Measurements from ENCODE around the gene BTRC. TPM values are rescaled to one million over a fixed set of nuclear protein-coding genes. Genes with fewer than 3 reads are reported as not detected.

BTRC gene
- total RNA-seq, 1 donor from 2014 or later, result 19.0 TPM

- no peaks in the 10 kb centered on the region for H3K4me1 Mint-ChIP-seq
- intact Hi-C loops (cut with micrococcal nuclease), result no loop called here
- no peaks in the 10 kb centered on the region for H3K27me3 Mint-ChIP-seq
- no peaks in the 10 kb centered on the region for H3K9me3 Mint-ChIP-seq
- H3K27ac Mint-ChIP-seq, result no peak overlapping the region
- H3K4me3 Mint-ChIP-seq, result no peak overlapping the region
- peaks cover 4% of the 10 kb centered on the region for H3K36me3 Mint-ChIP-seq (ENCODE audit: low read depth)
- no peak for DNase-seq
Measured at GRCh38 chr10:101545898-101546297, 191.9 kb downstream of the BTRC start.

GRCh38 chr10:101550965-101551364, 197.0 kb downstream of the BTRC start:
- Mint-ChIP-seq H3K4me3 (no peak overlapping the region), H3K36me3 (ENCODE audit: low read depth) (peaks cover 11% of the 10 kb centered on the region), H3K27ac (no peak overlapping the region), H3K27me3 (no peaks in the 10 kb centered on the region), H3K9me3 (no peaks in the 10 kb centered on the region), H3K4me1 (no peaks in the 10 kb centered on the region)
- intact Hi-C loops (cut with micrococcal nuclease), result no loop called here
- DNase-seq, result no peak

GRCh38 chr10:101552442-101552841, 198.5 kb downstream of the BTRC start:
- intact Hi-C loops (cut with micrococcal nuclease), result no loop called here
- Mint-ChIP-seq H3K4me1 (no peaks in the 10 kb centered on the region), H3K36me3 (ENCODE audit: low read depth) (peaks cover 10% of the 10 kb centered on the region), H3K27me3 (no peaks in the 10 kb centered on the region), H3K4me3 (no peak overlapping the region), H3K9me3 (no peaks in the 10 kb centered on the region), H3K27ac (no peak overlapping the region)
- DNase-seq, result no peak

- H3K27me3 Mint-ChIP-seq, result no peaks in the 10 kb centered on the region
- H3K4me3 Mint-ChIP-seq, result no peak overlapping the region
- no peaks in the 10 kb centered on the region for H3K9me3 Mint-ChIP-seq
- peaks cover 6% of the 10 kb centered on the region for H3K36me3 Mint-ChIP-seq (ENCODE audit: low read depth)
- DNase-seq, result no peak
- H3K27ac Mint-ChIP-seq, result peak overlapping the region; percentile 21
- H3K4me1 Mint-ChIP-seq, result peaks cover 13% of the 10 kb centered on the region
- intact Hi-C loops (cut with micrococcal nuclease), result no loop called here
Measured at GRCh38 chr10:101557541-101557940, 203.6 kb downstream of the BTRC start.

GRCh38 chr10:101558204-101558603, 204.2 kb downstream of the BTRC start:
- peak; percentile 74 for DNase-seq
- Mint-ChIP-seq H3K4me1 (peaks cover 13% of the 10 kb centered on the region), H3K9me3 (no peaks in the 10 kb centered on the region), H3K36me3 (ENCODE audit: low read depth) (peaks cover 4% of the 10 kb centered on the region), H3K27me3 (no peaks in the 10 kb centered on the region), H3K4me3 (peak overlapping the region; percentile 12), H3K27ac (peak overlapping the region; percentile 21)
- intact Hi-C loops (cut with micrococcal nuclease), result no loop called here

GRCh38 chr10:101558671-101559595, 205.0 kb downstream of the BTRC start:
- DNase-seq, result no peak
- Mint-ChIP-seq H3K27ac (peak overlapping the region; percentile 25), H3K9me3 (no peaks in the 10 kb centered on the region), H3K4me1 (peaks cover 13% of the 10 kb centered on the region), H3K27me3 (no peaks in the 10 kb centered on the region), H3K36me3 (ENCODE audit: low read depth) (peaks cover 4% of the 10 kb centered on the region), H3K4me3 (no peak overlapping the region)
- intact Hi-C loops (cut with micrococcal nuclease), result no loop called here

- peaks cover 3% of the 10 kb centered on the region for H3K27me3 Mint-ChIP-seq
- peak overlapping the region; percentile 48 for H3K27ac Mint-ChIP-seq
- DNase-seq, result no peak
- peaks cover 13% of the 10 kb centered on the region for H3K4me1 Mint-ChIP-seq
- no peak overlapping the region for H3K4me3 Mint-ChIP-seq
- peaks cover 4% of the 10 kb centered on the region for H3K36me3 Mint-ChIP-seq (ENCODE audit: low read depth)
- intact Hi-C loops (cut with micrococcal nuclease), result no loop called here
- no peaks in the 10 kb centered on the region for H3K9me3 Mint-ChIP-seq
Measured at GRCh38 chr10:101559596-101560297, 205.8 kb downstream of the BTRC start.

GRCh38 chr10:101560298-101561067, 206.5 kb downstream of the BTRC start:
- intact Hi-C loops (cut with micrococcal nuclease), result no loop called here
- Mint-ChIP-seq H3K9me3 (no peaks in the 10 kb centered on the region), H3K36me3 (ENCODE audit: low read depth) (peaks cover under 1% of the 10 kb centered on the region), H3K27ac (no peak overlapping the region), H3K27me3 (peaks cover 11% of the 10 kb centered on the region), H3K4me3 (no peak overlapping the region), H3K4me1 (peaks cover 13% of the 10 kb centered on the region)
- no peak for DNase-seq

GRCh38 chr10:101561068-101561915, 207.3 kb downstream of the BTRC start:
- no peak overlapping the region for H3K4me3 Mint-ChIP-seq
- peaks cover 16% of the 10 kb centered on the region for H3K4me1 Mint-ChIP-seq
- no peak for DNase-seq
- H3K27ac Mint-ChIP-seq, result no peak overlapping the region
- H3K36me3 Mint-ChIP-seq (ENCODE audit: low read depth), result no peaks in the 10 kb centered on the region
- H3K9me3 Mint-ChIP-seq, result no peaks in the 10 kb centered on the region
- intact Hi-C loops (cut with micrococcal nuclease), result no loop called here
- peaks cover 18% of the 10 kb centered on the region for H3K27me3 Mint-ChIP-seq

- Mint-ChIP-seq H3K4me3 (no peak overlapping the region), H3K9me3 (no peaks in the 10 kb centered on the region), H3K27me3 (peaks cover 25% of the 10 kb centered on the region), H3K4me1 (peaks cover 20% of the 10 kb centered on the region), H3K27ac (no peak overlapping the region), H3K36me3 (ENCODE audit: low read depth) (no peaks in the 10 kb centered on the region)
- DNase-seq, result no peak
- intact Hi-C loops (cut with micrococcal nuclease), result no loop called here
Measured at GRCh38 chr10:101562231-101562630, 208.3 kb downstream of the BTRC start.

GRCh38 chr10:101563007-101563406, 209.0 kb downstream of the BTRC start:
- H3K27ac Mint-ChIP-seq, result no peak overlapping the region
- H3K27me3 Mint-ChIP-seq, result peaks cover 33% of the 10 kb centered on the region
- H3K36me3 Mint-ChIP-seq (ENCODE audit: low read depth), result no peaks in the 10 kb centered on the region
- no peak overlapping the region for H3K4me3 Mint-ChIP-seq
- peaks cover 19% of the 10 kb centered on the region for H3K4me1 Mint-ChIP-seq
- no peaks in the 10 kb centered on the region for H3K9me3 Mint-ChIP-seq
- intact Hi-C loops (cut with micrococcal nuclease), result no loop called here
- DNase-seq, result no peak

- Mint-ChIP-seq H3K4me3 (no peak overlapping the region), H3K27ac (no peak overlapping the region), H3K4me1 (peaks cover 14% of the 10 kb centered on the region), H3K27me3 (peaks cover 38% of the 10 kb centered on the region), H3K36me3 (ENCODE audit: low read depth) (no peaks in the 10 kb centered on the region), H3K9me3 (no peaks in the 10 kb centered on the region)
- DNase-seq, result no peak
- intact Hi-C loops (cut with micrococcal nuclease), result no loop called here
Measured at GRCh38 chr10:101563497-101564040, 209.6 kb downstream of the BTRC start.

- peaks cover 12% of the 10 kb centered on the region for H3K4me1 Mint-ChIP-seq
- no peaks in the 10 kb centered on the region for H3K36me3 Mint-ChIP-seq (ENCODE audit: low read depth)
- no peaks in the 10 kb centered on the region for H3K9me3 Mint-ChIP-seq
- intact Hi-C loops (cut with micrococcal nuclease), result no loop called here
- no peak overlapping the region for H3K27ac Mint-ChIP-seq
- DNase-seq, result no peak
- no peak overlapping the region for H3K4me3 Mint-ChIP-seq
- H3K27me3 Mint-ChIP-seq, result peaks cover 47% of the 10 kb centered on the region
Measured at GRCh38 chr10:101564490-101564991, 210.6 kb downstream of the BTRC start.
